Measurements from ENCODE around the gene MTTP.

- no peak for TF ChIP-seq CTCF (IDR thresholded peaks at IDR 0.05)
- TF ChIP-seq POLR2A (IDR thresholded peaks at IDR 0.05), result no peak
These were observed 75.2 kb downstream of the MTTP start for GRCh38 chr4:99649778-99650177.

Data from adrenal gland (tissue), 5 donors.